H1 (cell line): Measurements from ENCODE around the gene OTUD1. TPM values are rescaled to one million over a fixed set of nuclear protein-coding genes. Genes with fewer than 3 reads are reported as not detected.

ENCODE experiments used
- CTCF ChIA-PET: fragments of 300-600 bp; sonication (Branson Sonifier 250); formaldehyde crosslinking; loops from one replicate; lab custom pipeline; 2021; ENCODE audit not compliant: partially characterized antibody; lab: Charles Lee
- POLR2A ChIA-PET: fragments of 300-600 bp; sonication (Branson Sonifier 250); formaldehyde crosslinking; loops from one replicate; lab custom pipeline; 2021; ENCODE audit warnings: inconsistent platforms; ENCODE audit not compliant: partially characterized antibody; lab: Charles Lee
- DNase-seq, 2 experiments: peaks; one replicate each; pipeline versions ENCODE4 v3.0.0 to v3.0.0-alpha.2; 2010 to 2022; ENCODE audit warnings: low spot score in 2 of 2, low read depth in 1 of 2, mixed read lengths in 1 of 2
- FAIRE-seq: peaks from 2 replicates; lab custom pipeline; 2011; peaks lifted over from hg19 to GRCh38; lab: Jason Lieb, UNC
- H2AFZ ChIP-seq: 2 replicates; pipeline ENCODE4 v1.8.1; 2012; ENCODE audit warnings: low read length, inconsistent platforms
- H2AK5ac ChIP-seq: 2 replicates; pipeline ENCODE4 v1.6.1; 2013; ENCODE audit warnings: low read depth, low read length
- H2BK120ac ChIP-seq: replicated peaks from 2 replicates; pipeline ENCODE3; 2013; ENCODE audit warnings: low read depth, low read length, inconsistent platforms
- H2BK12ac ChIP-seq: 2 replicates; pipeline ENCODE4 v1.6.1; 2013; ENCODE audit warnings: low read depth, low read length
- H2BK15ac ChIP-seq: 2 replicates; pipeline ENCODE4 v1.6.1; 2013; ENCODE audit warnings: low read length
- H2BK20ac ChIP-seq: 2 replicates; pipeline ENCODE4 v1.6.1; 2013; ENCODE audit warnings: low read length
- H2BK5ac ChIP-seq: 2 replicates; pipeline ENCODE4 v1.6.1; 2013; ENCODE audit warnings: low read depth, low read length
- H3K14ac ChIP-seq: 2 replicates; pipeline ENCODE4 v1.6.1; 2013; ENCODE audit warnings: inconsistent platforms; ENCODE audit not compliant: insufficient read length
- H3K18ac ChIP-seq: 2 replicates; pipeline ENCODE4 v1.6.1; 2013; ENCODE audit warnings: low read length; ENCODE audit errors: extremely low read depth
- H3K23ac ChIP-seq: 2 replicates; pipeline ENCODE4 v1.6.1; 2013; ENCODE audit warnings: inconsistent platforms; ENCODE audit not compliant: insufficient read length
- H3K23me2 ChIP-seq: 2 replicates; pipeline ENCODE4 v1.6.1; 2013; ENCODE audit warnings: low read depth, low read length
- H3K27ac ChIP-seq: 2 replicates; pipeline ENCODE4 v1.6.1; 2011; ENCODE audit warnings: low read depth, low read length, inconsistent platforms
- H3K27me3 ChIP-seq, 4 experiments: replicated peaks in 1 of 4; 1 replicate in 1 of 4; 2 replicates in 3 of 4; pipeline versions ENCODE4 v1.6.1 to v1.8.1; 2011 to 2013; ENCODE audit warnings: low read length in 3 of 4, mild to moderate bottlenecking in 3 of 4, inconsistent platforms in 2 of 4, mixed read lengths in 2 of 4, moderate library complexity in 1 of 4; ENCODE audit not compliant: control insufficient read depth in 3 of 4, insufficient read depth in 3 of 4; ENCODE audit errors: extremely low read depth in 1 of 4
- H3K36me3 ChIP-seq, 4 experiments: 2 replicates each; pipeline versions ENCODE4 v1.6.1 to v1.8.1; 2011 to 2013; ENCODE audit warnings: mild to moderate bottlenecking in 4 of 4, low read length in 3 of 4, moderate library complexity in 2 of 4, control low read depth in 1 of 4, inconsistent platforms in 1 of 4; ENCODE audit not compliant: insufficient read depth in 4 of 4, control insufficient read depth in 2 of 4
- H3K4ac ChIP-seq: replicated peaks from 2 replicates; pipeline ENCODE3; 2013; ENCODE audit warnings: low read length, low read depth, mixed read lengths, inconsistent platforms; ENCODE audit not compliant: insufficient read length
- H3K4me1 ChIP-seq, 4 experiments: replicated peaks in 1 of 4; 1 replicate in 1 of 4; 2 replicates in 3 of 4; pipeline versions ENCODE4 v1.6.1 to v1.8.1; 2011 to 2013; ENCODE audit warnings: low read length in 3 of 4, inconsistent platforms in 2 of 4, mixed read lengths in 1 of 4; ENCODE audit not compliant: insufficient read depth in 4 of 4, control insufficient read depth in 3 of 4
- H3K4me2 ChIP-seq, 2 experiments: 2 replicates each; pipeline versions ENCODE4 v1.6.1 to v1.8.1; 2011 to 2013; ENCODE audit warnings: low read depth in 2 of 2, low read length in 2 of 2, control low read depth in 1 of 2, inconsistent platforms in 1 of 2, mild to moderate bottlenecking in 1 of 2; ENCODE audit not compliant: insufficient read depth in 1 of 2
- H3K4me3 ChIP-seq, 4 experiments: fragments of 200-600, 300-600 bp in 1 of 4; sonication (generic), shearing (Covaris generic), sonication (Bioruptor Twin) in 1 of 4; 2 replicates each; pipeline versions ENCODE4 v1.5.1 to v1.8.1; 2011 to 2016; ENCODE audit warnings: low read length in 4 of 4, low read depth in 3 of 4, control low read depth in 2 of 4, inconsistent platforms in 2 of 4, mild to moderate bottlenecking in 2 of 4, mixed read lengths in 1 of 4, moderate library complexity in 1 of 4; ENCODE audit not compliant: insufficient read depth in 2 of 4; ENCODE audit errors: extremely low read depth in 1 of 4
- H3K56ac ChIP-seq: replicated peaks from 2 replicates; pipeline ENCODE3; 2013; ENCODE audit warnings: low read depth, mild to moderate bottlenecking, mixed read lengths, low read length, inconsistent platforms; ENCODE audit not compliant: insufficient read length
- H3K79me1 ChIP-seq: 2 replicates; pipeline ENCODE4 v1.6.1; 2013; ENCODE audit warnings: low read depth, low read length, control low read depth
- H3K79me2 ChIP-seq, 2 experiments: 2 replicates each; pipeline versions ENCODE4 v1.6.1 to v1.8.1; 2012 to 2013; ENCODE audit warnings: low read length in 2 of 2, mild to moderate bottlenecking in 2 of 2, inconsistent platforms in 1 of 2; ENCODE audit not compliant: insufficient read depth in 2 of 2, control insufficient read depth in 1 of 2
- H3K9ac ChIP-seq, 4 experiments: replicated peaks in 1 of 4; 1 replicate in 1 of 4; 2 replicates in 3 of 4; pipeline versions ENCODE4 v1.6.1 to v1.8.1; 2011 to 2013; ENCODE audit warnings: low read depth in 3 of 4, low read length in 3 of 4, control low read depth in 2 of 4, mild to moderate bottlenecking in 2 of 4, moderate library complexity in 2 of 4, inconsistent platforms in 1 of 4; ENCODE audit errors: extremely low read depth in 1 of 4
- H3K9me3 ChIP-seq, 2 experiments: 2 replicates each; pipeline versions ENCODE4 v1.6.1 to v1.8.1; 2012 to 2013; ENCODE audit warnings: mild to moderate bottlenecking in 2 of 2, moderate library complexity in 2 of 2, control low read depth in 1 of 2, inconsistent platforms in 1 of 2, low read depth in 1 of 2, low read length in 1 of 2, mixed read lengths in 1 of 2; ENCODE audit not compliant: insufficient read depth in 2 of 2
- H4K20me1 ChIP-seq, 2 experiments: replicated peaks in 1 of 2; 2 replicates each; pipeline versions ENCODE3 to v1.8.1; 2011 to 2013; ENCODE audit warnings: inconsistent platforms in 2 of 2, low read length in 2 of 2, mild to moderate bottlenecking in 1 of 2; ENCODE audit not compliant: insufficient read depth in 2 of 2, control insufficient read depth in 1 of 2
- H4K5ac ChIP-seq: 2 replicates; pipeline ENCODE4 v1.6.1; 2013; ENCODE audit warnings: low read length, low read depth, mixed read lengths, inconsistent platforms; ENCODE audit not compliant: insufficient read length
- H4K8ac ChIP-seq: 2 replicates; pipeline ENCODE4 v1.8.0; 2013; ENCODE audit warnings: mild to moderate bottlenecking, moderate library complexity, low read length, inconsistent platforms; ENCODE audit not compliant: insufficient read depth; ENCODE audit errors: extremely low read depth
- H4K91ac ChIP-seq: replicated peaks from 2 replicates; pipeline ENCODE3; 2013; ENCODE audit warnings: low read length, mixed read lengths, inconsistent platforms; ENCODE audit not compliant: insufficient read length
- ASH2L ChIP-seq: fragments of 200-600, 300-600 bp; sonication (generic); IDR thresholded peaks from one replicate; pipeline ENCODE4 v1.7.1; 2017; ENCODE audit warnings: low read length
- CEBPB ChIP-seq: IDR thresholded peaks from 2 replicates; pipeline ENCODE4 v1.6.1; 2012; ENCODE audit warnings: low read depth, low read length
- CTBP2 ChIP-seq: IDR thresholded peaks from 2 replicates; pipeline ENCODE4 v1.7.0; 2011; ENCODE audit warnings: borderline replicate concordance, mild to moderate bottlenecking, moderate library complexity, mixed read lengths, low read length; ENCODE audit not compliant: insufficient read depth, insufficient read length
- EZH2 ChIP-seq: fragments of 200-600 bp; sonication (generic); IDR thresholded peaks from 2 replicates; pipeline ENCODE4 v1.7.1; 2012; ENCODE audit warnings: low read depth, mild to moderate bottlenecking, moderate library complexity, low read length, inconsistent platforms; ENCODE audit not compliant: severe bottlenecking
- HDAC2 ChIP-seq, 2 experiments: fragments of 300-600 bp in 1 of 2; sonication (generic) in 1 of 2; IDR thresholded peaks; 2 replicates each; pipeline ENCODE4 v1.6.1; 2011 to 2012; ENCODE audit warnings: low read depth in 2 of 2, low read length in 2 of 2, mild to moderate bottlenecking in 2 of 2, moderate library complexity in 2 of 2, borderline replicate concordance in 1 of 2, inconsistent platforms in 1 of 2
- JUN ChIP-seq: IDR thresholded peaks from 2 replicates; pipeline ENCODE4 v1.6.1; 2011; ENCODE audit warnings: low read depth, mild to moderate bottlenecking, improper control_type of control experiment, low read length
- MAFK ChIP-seq: IDR thresholded peaks from 2 replicates; pipeline ENCODE4 v1.6.1; 2012; ENCODE audit warnings: low read depth, mild to moderate bottlenecking, improper control_type of control experiment, low read length
- NANOG ChIP-seq: IDR thresholded peaks from 2 replicates; pipeline ENCODE4 v1.6.1; 2011; ENCODE audit warnings: low read length, low read depth, mild to moderate bottlenecking, inconsistent platforms; ENCODE audit not compliant: insufficient read depth, poor library complexity, severe bottlenecking
- NRF1 ChIP-seq: IDR thresholded peaks from 2 replicates; pipeline ENCODE4 v1.6.1; 2011; ENCODE audit warnings: mild to moderate bottlenecking, low read depth, low read length, improper control_type of control experiment
- RAD21 ChIP-seq, 2 experiments: IDR thresholded peaks in 1 of 2; conservative IDR thresholded peaks in 1 of 2; 2 replicates each; pipeline ENCODE4 v1.6.1; 2011; ENCODE audit warnings: low read depth in 2 of 2, low read length in 2 of 2, improper control_type of control experiment in 1 of 2, inconsistent platforms in 1 of 2, mild to moderate bottlenecking in 1 of 2, moderate library complexity in 1 of 2
- SIX5 ChIP-seq: IDR thresholded peaks from 2 replicates; pipeline ENCODE4 v1.6.1; 2011; ENCODE audit warnings: mild to moderate bottlenecking, low read depth, low read length
- WGBS, 2 experiments: shearing (Covaris generic) in 1 of 2; methylation state at CpG; one replicate each; pipeline versions ENCODE4 v1.1.6 to v1.1.7; 2013 to 2015; ENCODE audit warnings: low lambda C conversion rate in 2 of 2, mixed read lengths in 2 of 2, inconsistent platforms in 1 of 2, low coverage in 1 of 2, missing lambda C conversion rate in 1 of 2; ENCODE audit not compliant: insufficient replicate concordance in 2 of 2, insufficient coverage in 1 of 2, insufficient read length in 1 of 2; ENCODE audit errors: extremely low coverage in 1 of 2, missing lambda C conversion rate in 1 of 2; 5-methylcytosine and 5-hydroxymethylcytosine counted together
- polyA plus RNA-seq, 7 experiments: library from polyadenylated mRNA; depleted of rRNA in 3 of 7; stranded (reverse) in 5 of 7; unstranded in 2 of 7; fragments of >200 nt in 5 of 7; fragments of 200-250 nt in 2 of 7; gene quantifications; 1 replicate in 5 of 7; 2 replicates in 1 of 7; 4 replicates in 1 of 7; pipeline versions ENCODE4 v1.2.1 to v1.2.3, GENCODE V29; 2011 to 2013; ENCODE audit warnings: missing spikeins in 2 of 7, mixed read lengths in 2 of 7
- total RNA-seq: library from RNA; stranded (reverse); fragmentation: NEBNext Ultra II Directional; extraction: Animal tissue kit (Norgen Biotek cat#: 25700); gene quantifications from 2 replicates; pipeline ENCODE4 v1.2.1, GENCODE V29; 2021

The OTUD1 gene
- total and polyA plus RNA-seq, 2 of the 8 experiments (the other 6 are each of a cell fraction or from before 2014, with no cell fraction given): 1.3 to 7.1 TPM

DNA sequence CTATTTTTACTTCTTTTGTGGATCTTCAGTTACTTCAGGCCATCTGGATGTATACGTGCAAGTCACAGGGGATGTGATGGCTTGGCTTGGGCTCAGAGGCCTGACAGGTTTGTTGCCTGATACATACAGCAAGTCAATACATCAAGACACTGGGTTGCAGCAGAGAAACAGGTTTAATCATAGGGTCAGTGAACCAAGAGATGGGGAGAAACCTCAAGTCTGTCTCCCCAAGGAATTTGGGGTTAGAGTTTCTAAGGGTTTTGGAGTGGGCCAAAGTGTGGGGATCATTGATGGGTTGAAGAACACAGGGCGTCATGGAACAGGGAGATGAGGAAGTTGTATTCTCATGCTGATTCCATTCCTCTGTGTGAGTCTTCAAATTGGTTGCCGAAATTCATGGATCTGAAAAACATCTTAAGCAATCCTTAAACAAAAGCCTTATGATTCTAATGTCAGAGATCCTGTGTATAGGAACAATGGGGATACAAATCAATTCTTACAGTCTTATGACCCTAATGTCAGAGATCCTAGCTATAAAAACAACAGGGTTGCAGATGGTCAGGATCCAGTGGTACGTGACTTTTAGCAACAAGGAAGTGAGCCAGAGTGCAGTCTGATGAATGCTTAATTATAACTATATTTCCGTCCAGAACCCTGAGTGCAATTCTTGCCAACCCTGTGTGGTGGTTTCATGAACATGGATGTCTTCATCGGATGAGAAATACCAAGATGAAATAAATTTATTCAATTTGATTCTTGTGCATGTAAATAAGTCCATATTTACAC lies 18.9 kb downstream of the OTUD1 start:
- Histone ChIP-seq H2BK15ac (no peak overlapping the region), H3K56ac (no peak overlapping the region), H2BK12ac (no peak overlapping the region), H3K9ac (no peak overlapping the region), H3K79me1 (no peaks in the 10 kb centered on the region), H2AK5ac (no peak overlapping the region), H4K20me1 (no peaks in the 10 kb centered on the region), H3K4me3 (no peak overlapping the region), H4K91ac (no peak overlapping the region), H2BK5ac (no peak overlapping the region), H3K9me3 (no peaks in the 10 kb centered on the region), H3K4ac (no peak overlapping the region), H2BK20ac (0 out of 2 replicates have a peak overlapping the region, but pooled peaks have one; percentile 50), H2BK120ac (no peak overlapping the region), H3K79me2 (no peaks in the 10 kb centered on the region), H3K4me2 (no peak overlapping the region), H3K4me1 (peaks cover 1 to 13% (median 8%) of the 10 kb centered on the region in 4 experiments; a peak in 5 of 7 replicates), H4K5ac (no peak overlapping the region), H3K18ac (no peak overlapping the region), H3K27ac (no peak overlapping the region), H3K23ac (no peak overlapping the region), H3K14ac (no peak overlapping the region), H2AFZ (no peak overlapping the region), H3K27me3 (no peaks in the 10 kb centered on the region), H4K8ac (no peak overlapping the region), H3K36me3 (no peaks in the 10 kb centered on the region), H3K23me2 (no peaks in the 10 kb centered on the region)
- FAIRE-seq (no peak), DNase-seq (no peak)
- 74% methylated on average over 5 of the region's 6 CpGs; no CpG with 5 or more reads in 1 of the 2 experiments for WGBS, 2 experiments
- ChIA-PET CTCF (no interaction called here), POLR2A (no interaction called here)
- TF ChIP-seq NANOG: no peak
- TF ChIP-seq ASH2L: no peak
- TF ChIP-seq CTBP2: no peak
- TF ChIP-seq JUN: no peak
- TF ChIP-seq EZH2: no peak
- no peak for TF ChIP-seq CEBPB
- no peak for TF ChIP-seq SIX5
- TF ChIP-seq RAD21 (IDR thresholded peaks at IDR 0.05 in 1 of 2, conservative IDR thresholded peaks at IDR 0.05 in 1 of 2; ENCODE audit: low read depth in 2 of 2, low read length in 2 of 2): no peak
- TF ChIP-seq NRF1: no peak
- no peak for TF ChIP-seq MAFK
- no peak for TF ChIP-seq HDAC2 (IDR thresholded peaks at IDR 0.05; ENCODE audit: borderline replicate concordance in 1 of 2, low read depth in 2 of 2, low read length in 2 of 2)
